Testis (tissue), 2 donors: ENCODE measurements around the gene GSG1L.

ENCODE experiments used
- CTCF ChIP-seq, 3 experiments: fragments of 450-650 bp in 2 of 3; fragments of 200-600 bp in 1 of 3; sonication (generic) in 1 of 3; IDR thresholded peaks; one replicate each; pipeline ENCODE4 v1.5.1; 2016 to 2019; ENCODE audit warnings: antibody characterized with exemption in 3 of 3, mild to moderate bottlenecking in 2 of 3, moderate library complexity in 1 of 3
- POLR2A ChIP-seq: fragments of 450-650 bp; IDR thresholded peaks from one replicate; pipeline ENCODE4 v1.6.1; 2017; ENCODE audit warnings: antibody characterized with exemption, mild to moderate bottlenecking, moderate library complexity

GRCh38 chr16:28064706-28065249 is 1.3 kb upstream of the GSG1L start:
- TF ChIP-seq CTCF (IDR thresholded peaks at IDR 0.05) (no peak), POLR2A (no peak)
